CD8-positive, alpha-beta memory T cell (primary cell): ENCODE results near the gene TAOK2. TPM values are rescaled to one million over a fixed set of nuclear protein-coding genes. Genes with fewer than 3 reads are reported as not detected.
"Not testable (repeated sequence)": the region's sequence is repeated elsewhere in the genome, so short reads cannot be mapped to it uniquely, and the experiment has no call there.

Source experiments
- CTCF ChIA-PET: fragments of 350-600 bp; sonication (Branson Sonifier 250); formaldehyde crosslinking; loops from one replicate; lab custom pipeline; 2021; ENCODE audit warnings: antibody characterized with exemption; lab: Charles Lee
- POLR2A ChIA-PET: fragments of 350-600 bp; sonication (Branson Sonifier 250); formaldehyde crosslinking; loops from one replicate; lab custom pipeline; 2021; ENCODE audit warnings: antibody characterized with exemption; lab: Charles Lee
- DNase-seq, 5 donors: peaks; one replicate each; pipeline versions ENCODE4 v3.0.0 to v3.0.0-alpha.2; 2020 to 2022; ENCODE audit warnings: mixed read lengths in 1 of 5
- H3K27ac ChIP-seq: one replicate; pipeline ENCODE4 v1.7.0; 2013; ENCODE audit warnings: low read depth, mild to moderate bottlenecking, low read length, moderate library complexity
- H3K27me3 ChIP-seq: 2 replicates; pipeline ENCODE4 v1.7.0; 2013; ENCODE audit warnings: low read length, mild to moderate bottlenecking; ENCODE audit not compliant: insufficient read depth, poor library complexity, severe bottlenecking
- H3K36me3 ChIP-seq: 2 replicates; pipeline ENCODE4 v1.7.0; 2013; ENCODE audit warnings: mild to moderate bottlenecking, low read length, moderate library complexity; ENCODE audit not compliant: insufficient read depth
- H3K4me1 ChIP-seq: 2 replicates; pipeline ENCODE4 v1.7.0; 2013; ENCODE audit warnings: mild to moderate bottlenecking, low read length, moderate library complexity; ENCODE audit not compliant: insufficient read depth
- H3K4me3 ChIP-seq: 2 replicates; pipeline ENCODE4 v1.7.0; 2013; ENCODE audit warnings: mild to moderate bottlenecking, low read length
- H3K9me3 ChIP-seq: 2 replicates; pipeline ENCODE4 v1.7.0; 2013; ENCODE audit warnings: mild to moderate bottlenecking, low read length
- H3K27ac Mint-ChIP-seq, 8 donors: one replicate each; pipeline ENCODE4 v1.8.0; 2020 to 2021; ENCODE audit warnings: mixed read lengths in 8 of 8, mild to moderate bottlenecking in 6 of 8, inconsistent platforms in 3 of 8, moderate library complexity in 3 of 8
- H3K27me3 Mint-ChIP-seq, 2 donors: one replicate each; pipeline ENCODE4 v1.8.0; 2020 to 2021; ENCODE audit warnings: mixed read lengths in 2 of 2, mild to moderate bottlenecking in 1 of 2, moderate library complexity in 1 of 2
- H3K36me3 Mint-ChIP-seq, 3 donors: one replicate each; pipeline ENCODE4 v1.8.0; 2020 to 2021; ENCODE audit warnings: mixed read lengths in 3 of 3, inconsistent platforms in 1 of 3, mild to moderate bottlenecking in 1 of 3
- H3K4me1 Mint-ChIP-seq, 3 donors: one replicate each; pipeline ENCODE4 v1.8.0; 2020 to 2021; ENCODE audit warnings: mixed read lengths in 3 of 3, inconsistent platforms in 1 of 3, mild to moderate bottlenecking in 1 of 3
- H3K4me3 Mint-ChIP-seq, 7 donors: one replicate each; pipeline ENCODE4 v1.8.0; 2020 to 2021; ENCODE audit warnings: mixed read lengths in 7 of 7, mild to moderate bottlenecking in 6 of 7, moderate library complexity in 4 of 7, inconsistent platforms in 2 of 7
- H3K9me3 Mint-ChIP-seq, 5 donors: one replicate each; pipeline ENCODE4 v1.8.0; 2020 to 2022; ENCODE audit warnings: mixed read lengths in 5 of 5, mild to moderate bottlenecking in 3 of 5, moderate library complexity in 2 of 5, inconsistent platforms in 1 of 5
- polyA plus RNA-seq: library from polyadenylated mRNA; unstranded; fragments of 300-500 nt; fragmentation: Illumina TruSeq; gene quantifications from one replicate; pipeline ENCODE4 v1.2.3, GENCODE V29; 2021
- total RNA-seq, 2 experiments: library from RNA; stranded (reverse); gene quantifications; one replicate each; pipeline ENCODE4 v1.2.3, GENCODE V29; 2021

Gene TAOK2
- total RNA-seq: 10 to 100 TPM; 41.8 to 44.3 TPM
- polyA plus RNA-seq: 7.1 TPM

DNA sequence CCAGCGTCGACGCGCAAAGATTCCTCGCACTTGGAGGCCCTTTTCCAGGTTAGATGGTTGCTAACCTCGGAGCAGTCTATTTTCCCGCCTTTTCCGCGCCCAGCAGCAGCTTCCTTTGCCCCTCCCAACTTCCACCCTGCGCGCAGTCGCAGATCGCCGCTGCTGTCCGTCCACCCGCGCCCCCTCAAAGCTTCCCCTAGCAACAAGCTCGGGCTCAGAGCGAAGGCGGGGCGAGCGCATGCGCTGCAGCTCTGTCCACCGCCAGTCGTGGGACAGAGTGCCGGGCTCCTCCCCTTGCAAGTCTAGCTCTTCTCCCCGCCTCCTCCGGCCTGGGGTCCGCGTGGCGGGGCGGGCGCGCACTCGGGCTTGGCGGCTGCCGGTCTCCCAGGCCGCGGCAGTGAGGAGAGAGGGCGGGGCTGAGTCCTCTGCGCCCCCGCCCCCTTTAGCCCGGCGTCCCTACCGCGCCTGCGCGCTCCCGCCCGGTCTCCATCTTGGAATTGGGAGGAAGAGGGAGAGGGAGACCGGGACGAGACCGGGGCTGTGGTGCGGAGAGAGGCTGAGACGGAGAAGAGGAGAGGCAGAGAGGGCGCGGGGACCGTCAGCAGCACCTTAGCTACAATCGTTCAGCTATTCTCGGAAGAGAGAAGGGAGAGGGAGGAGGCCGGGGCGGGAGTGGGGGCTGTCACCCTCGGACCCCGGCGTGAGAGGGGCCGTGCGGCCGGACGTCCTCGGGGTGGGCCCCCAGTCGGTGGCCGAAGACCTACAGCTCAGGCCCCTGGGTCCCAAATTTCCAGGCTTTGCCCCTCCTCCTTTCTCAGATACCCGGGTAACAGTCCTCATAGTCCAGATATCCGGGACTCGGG lies at the start of gene TAOK2:
TAOK2 (plus strand) TSS at position 485 of the 863 bp plus-strand sequence. CDS start 3,905 bp downstream, outside the sequence.
- no peaks in the 10 kb centered on the region for H3K27me3 Mint-ChIP-seq
- DNase-seq: peak; percentile 89 to 96 (median 93)
- ChIA-PET POLR2A (interaction anchor here (0.6 to 2.8 kb wide), 12 partner anchors 12 to 283 kb away, joined by 3 to 17 read pairs (median 4); partner anchors contain the start of genes ALDOA, HIRIP3, INO80E and KCTD13), CTCF (interaction anchor here (0.7 to 4.3 kb wide), 16 partner anchors 8 to 456 kb away, joined by 3 to 33 read pairs (median 3); partner anchors contain the start of genes DCTPP1, HIRIP3, PAGR1 and TMEM219)
- Histone ChIP-seq H3K9me3 (no peaks in the 10 kb centered on the region), H3K4me3 (peak within 1 kb of the TSS; percentile 96), H3K4me1 (peaks cover 31% of the 10 kb centered on the region), H3K27ac (peak within 1 kb of the TSS; percentile 71), H3K27me3 (no peaks in the 10 kb centered on the region), H3K36me3 (peaks cover 11% of the 10 kb centered on the region)
- H3K9me3 Mint-ChIP-seq: no peaks in the 10 kb centered on the region
- peak within 1 kb of the TSS; percentile 87 to 95 (median 94) for H3K4me3 Mint-ChIP-seq
- peak within 1 kb of the TSS; percentile 86 to 98 (median 93) for H3K27ac Mint-ChIP-seq
- H3K36me3 Mint-ChIP-seq: peaks cover 2 to 39% (median 2%) of the 10 kb centered on the region in 3 donors
- H3K4me1 Mint-ChIP-seq: peaks cover 34 to 39% (median 36%) of the 10 kb centered on the region in 3 donors

- Mint-ChIP-seq H3K4me1 (peaks cover 45 to 62% (median 57%) of the 10 kb centered on the region in 3 donors), H3K36me3 (peaks cover 0 to 43% (median 12%) of the 10 kb centered on the region in 3 donors), H3K9me3 (no peaks in the 10 kb centered on the region), H3K27ac (peak overlapping the region in 7 of 8 donors; percentile 49 to 96 (median 86)), H3K4me3 (peak overlapping the region; percentile 91 to 98 (median 94)), H3K27me3 (no peaks in the 10 kb centered on the region)
- H3K4me1 ChIP-seq: peaks cover 18% of the 10 kb centered on the region
- H3K27ac ChIP-seq: peak overlapping the region; percentile 81
- DNase-seq: no peak
- H3K4me3 ChIP-seq: peak overlapping the region; percentile 94
- ChIA-PET CTCF (interaction anchor here (1.0 to 1.6 kb wide), 2 partner anchors 26 to 225 kb away, joined by 3 to 4 read pairs; partner anchors contain the start of genes ASPHD1 and SEZ6L2), POLR2A (interaction anchor here (0.6 to 1.9 kb wide), 6 partner anchors 11 to 69 kb away, joined by 3 to 15 read pairs (median 6); partner anchors contain the start of genes TAOK2 and TMEM219)
- no peaks in the 10 kb centered on the region for H3K27me3 ChIP-seq
- peaks cover 17% of the 10 kb centered on the region for H3K36me3 ChIP-seq
- no peaks in the 10 kb centered on the region for H3K9me3 ChIP-seq
Measured at GRCh38 chr16:29925105-29925756, 48.4 kb upstream of the TAOK2 start.

- H3K4me3 ChIP-seq: peak within 1 kb of the TSS; percentile 94
- no peaks in the 10 kb centered on the region for H3K27me3 ChIP-seq
- CTCF ChIA-PET: interaction anchor here (0.9 to 1.6 kb wide), 7 partner anchors 10 to 225 kb away, joined by 3 to 6 read pairs (median 4); partner anchors contain the start of genes ASPHD1, SEZ6L2, TAOK2 and TMEM219
- H3K9me3 ChIP-seq: no peaks in the 10 kb centered on the region
- H3K4me1 ChIP-seq: peaks cover 18% of the 10 kb centered on the region
- peak within 1 kb of the TSS; percentile 81 for H3K27ac ChIP-seq
- Mint-ChIP-seq H3K4me3 (peak within 1 kb of the TSS; percentile 93 to 98 (median 94)), H3K9me3 (no peaks in the 10 kb centered on the region), H3K27me3 (no peaks in the 10 kb centered on the region), H3K4me1 (peaks cover 38 to 54% (median 49%) of the 10 kb centered on the region in 3 donors), H3K27ac (peak within 1 kb of the TSS; percentile 89 to 98 (median 96)), H3K36me3 (peaks cover 0 to 34% (median 4%) of the 10 kb centered on the region in 3 donors)
- H3K36me3 ChIP-seq: peaks cover 8% of the 10 kb centered on the region
- POLR2A ChIA-PET: interaction anchor here (0.6 to 1.9 kb wide), 9 partner anchors 12 to 247 kb away, joined by 3 to 15 read pairs (median 4); partner anchors contain the start of genes TAOK2 and TMEM219
- DNase-seq: peak; percentile 80 to 93 (median 89)
Measured at GRCh38 chr16:29925781-29926710, 47.6 kb upstream of the TAOK2 start, which contains the start of gene KCTD13. TSS of gene KCTD13 (minus strand) at chr16:29926226. CDS start at chr16:29926033, 193 bp downstream.

DNA sequence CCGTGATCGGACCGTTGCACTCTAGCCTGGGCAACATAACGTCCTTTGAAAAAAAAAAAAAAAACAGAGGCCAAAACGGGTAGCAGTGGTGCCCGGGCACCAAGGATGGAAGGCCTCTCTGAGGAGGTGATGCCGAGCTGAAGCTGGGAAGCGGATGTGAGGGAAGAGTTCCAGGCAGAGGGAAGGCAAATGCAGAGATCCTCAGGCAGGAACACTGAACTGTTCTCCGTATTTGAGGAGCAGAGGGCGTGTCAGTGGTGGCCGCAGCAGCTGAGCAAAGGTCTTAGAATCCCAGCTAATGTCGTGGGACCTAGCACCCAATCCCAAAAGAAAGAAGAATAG lies 47.0 kb upstream of the TAOK2 start:
- POLR2A ChIA-PET: interaction anchor here (0.6 to 1.9 kb wide), 4 partner anchors 35 to 247 kb away, joined by 3 to 15 read pairs (median 7); partner anchors contain the start of genes TAOK2 and TMEM219
- Mint-ChIP-seq H3K27me3 (no peaks in the 10 kb centered on the region), H3K36me3 (peaks cover 0 to 28% (median 0%) of the 10 kb centered on the region in 3 donors), H3K9me3 (no peaks in the 10 kb centered on the region), H3K4me1 (peaks cover 35 to 51% (median 45%) of the 10 kb centered on the region in 3 donors), H3K4me3 (peak overlapping the region; percentile 93 to 98 (median 94)), H3K27ac (peak overlapping the region; percentile 89 to 98 (median 96))
- Histone ChIP-seq H3K27ac (peak overlapping the region; percentile 81), H3K4me3 (peak overlapping the region; percentile 94), H3K27me3 (no peaks in the 10 kb centered on the region), H3K9me3 (no peaks in the 10 kb centered on the region), H3K36me3 (peaks cover 4% of the 10 kb centered on the region), H3K4me1 (peaks cover 18% of the 10 kb centered on the region)
- CTCF ChIA-PET: interaction anchor here (0.9 to 1.6 kb wide), 6 partner anchors 10 to 226 kb away, joined by 3 to 6 read pairs (median 4); partner anchors contain the start of genes TAOK2 and TMEM219
- no peak for DNase-seq

DNA sequence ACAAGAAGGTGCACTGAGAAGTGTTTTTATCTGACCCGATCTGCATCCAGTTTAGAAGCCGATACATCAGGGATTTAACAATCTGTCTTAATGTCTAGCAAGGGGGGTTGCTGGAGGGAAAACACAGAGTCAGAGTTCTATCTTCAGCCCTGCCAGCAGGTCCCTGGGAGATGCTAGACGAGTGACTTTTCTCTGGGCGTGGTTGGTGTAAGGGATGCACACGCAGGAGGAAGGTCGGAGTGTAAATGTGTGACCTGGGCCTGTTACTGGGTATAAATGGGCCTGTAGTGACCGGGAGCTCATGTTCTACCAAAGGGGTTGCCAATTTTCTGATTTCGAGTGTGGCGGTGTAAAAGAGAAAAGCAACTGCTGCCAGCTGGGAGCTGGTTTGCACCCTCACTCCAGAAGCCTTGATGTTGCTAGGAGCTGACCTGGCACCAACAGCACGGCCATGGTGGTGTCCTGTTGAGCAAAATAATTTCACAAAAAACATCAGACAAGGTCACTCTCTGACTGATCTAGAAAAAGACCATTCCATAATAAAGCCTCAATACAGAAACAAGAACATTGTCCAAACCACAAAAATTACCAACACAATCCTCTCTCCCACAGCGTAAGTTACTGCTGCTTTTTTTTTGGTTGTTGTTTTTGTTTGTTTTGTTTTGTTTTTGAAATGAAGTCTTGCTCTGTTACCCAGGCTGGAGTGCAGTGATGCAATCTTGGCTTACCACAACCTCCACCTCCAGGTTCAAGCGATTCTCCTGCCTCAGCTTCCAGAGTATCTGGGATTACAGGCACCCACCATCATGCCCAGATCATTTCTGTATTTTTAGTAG lies 46.4 kb upstream of the TAOK2 start:
- Mint-ChIP-seq H3K4me1 (peaks cover 35 to 45% (median 39%) of the 10 kb centered on the region in 3 donors), H3K27me3 (peaks cover 0 to 2% of the 10 kb centered on the region in 2 donors), H3K36me3 (peaks cover 0 to 22% (median 0%) of the 10 kb centered on the region in 3 donors), H3K4me3 (peak overlapping the region; percentile 93 to 98 (median 94)), H3K9me3 (no peaks in the 10 kb centered on the region), H3K27ac (peak overlapping the region in 7 of 8 donors; percentile 44 to 98 (median 95))
- Histone ChIP-seq H3K27me3 (no peaks in the 10 kb centered on the region), H3K27ac (no peak overlapping the region), H3K36me3 (peaks cover 3% of the 10 kb centered on the region), H3K9me3 (no peaks in the 10 kb centered on the region), H3K4me3 (peak overlapping the region; percentile 94), H3K4me1 (peaks cover 18% of the 10 kb centered on the region)
- no peak for DNase-seq
- POLR2A ChIA-PET: interaction anchor here (0.9 to 1.9 kb wide), 3 partner anchors 34 to 101 kb away, joined by 3 to 15 read pairs (median 11); partner anchors contain the start of genes TAOK2 and TMEM219
- CTCF ChIA-PET: interaction anchor here (0.9 to 1.5 kb wide), 5 partner anchors 11 to 79 kb away, joined by 3 to 6 read pairs (median 4); partner anchors contain the start of genes TAOK2 and TMEM219

DNA sequence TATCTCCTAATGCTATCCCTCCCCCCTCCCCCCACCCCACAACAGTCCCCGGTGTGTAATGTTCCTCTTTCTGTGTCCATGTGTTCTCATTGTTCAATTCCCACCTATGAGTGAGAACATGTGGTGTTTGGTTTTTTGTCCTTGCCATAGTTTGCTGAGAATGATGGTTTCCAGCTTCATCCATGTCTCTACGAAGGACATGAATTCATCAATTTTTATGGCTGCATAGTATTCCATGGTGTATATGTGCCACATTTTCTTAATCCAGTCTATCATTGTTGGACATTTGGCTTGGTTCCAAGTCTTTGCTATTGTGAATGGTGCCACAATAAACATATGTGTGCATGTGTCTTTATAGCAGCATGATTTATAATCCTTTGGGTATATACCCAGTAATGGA lies 41.9 kb upstream of the TAOK2 start:
- H3K4me1 Mint-ChIP-seq, CTCF ChIA-PET, H3K4me3 Mint-ChIP-seq, H3K36me3 ChIP-seq, H3K27ac Mint-ChIP-seq, H3K9me3 ChIP-seq, H3K9me3 Mint-ChIP-seq, H3K4me1 ChIP-seq, H3K36me3 Mint-ChIP-seq, H3K27me3 ChIP-seq, H3K4me3 ChIP-seq, DNase-seq, H3K27ac ChIP-seq: not testable (repeated sequence)
- H3K27me3 Mint-ChIP-seq: peaks cover 4 to 13% of the 10 kb centered on the region in 2 donors
- POLR2A ChIA-PET: interaction anchor here (0.6 kb wide), 1 partner anchor 876 kb away, joined by 3 read pairs; no protein-coding TSS in a partner anchor
